Stimulated activated CD4-positive, alpha-beta T cell treated with anti-CD3 and anti-CD28 coated beads, Interleukin-2, amount 100 ng/mL, for 48 hours (primary cell): Measurements from ENCODE around the gene FHAD1.
"Not testable (repeated sequence)": the region's sequence is repeated elsewhere in the genome, so short reads cannot be mapped to it uniquely, and the experiment has no call there.

Experiments
- DNase-seq, 2 donors: peaks; one replicate each; pipeline ENCODE4 v3.0.0-alpha.2; 2020

FHAD1 gene

DNA sequence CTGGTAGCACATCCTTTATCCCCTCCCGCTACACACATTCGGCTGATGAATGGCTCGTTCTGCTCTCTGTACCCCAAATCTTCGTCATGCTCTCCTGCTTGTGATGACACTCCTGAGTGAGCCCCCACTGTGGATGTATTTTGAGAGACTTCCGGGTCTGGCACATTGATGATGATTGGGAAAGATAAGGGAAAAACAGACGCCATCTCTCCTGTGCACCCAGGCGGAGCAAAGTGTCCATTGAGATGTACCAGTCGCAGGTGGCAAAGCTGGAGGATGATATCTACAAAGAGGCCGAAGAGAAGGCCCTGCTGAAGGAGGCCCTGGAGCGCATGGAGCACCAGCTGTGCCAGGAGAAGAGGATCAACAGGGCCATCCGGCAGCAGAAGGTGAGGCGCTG is 134.8 kb downstream of the FHAD1 start:
- DNase-seq = no peak

GRCh38 chr1:15382601-15383518 is 135.8 kb downstream of the FHAD1 start:
- no peak for DNase-seq

- no peak for DNase-seq
Observed at GRCh38 chr1:15383810-15384209, 136.8 kb downstream of the FHAD1 start.

GRCh38 chr1:15384301-15384901 is 137.4 kb downstream of the FHAD1 start:
- DNase-seq = no peak

- DNase-seq = no peak
Observed at GRCh38 chr1:15385420-15385819, 138.4 kb downstream of the FHAD1 start.

DNA sequence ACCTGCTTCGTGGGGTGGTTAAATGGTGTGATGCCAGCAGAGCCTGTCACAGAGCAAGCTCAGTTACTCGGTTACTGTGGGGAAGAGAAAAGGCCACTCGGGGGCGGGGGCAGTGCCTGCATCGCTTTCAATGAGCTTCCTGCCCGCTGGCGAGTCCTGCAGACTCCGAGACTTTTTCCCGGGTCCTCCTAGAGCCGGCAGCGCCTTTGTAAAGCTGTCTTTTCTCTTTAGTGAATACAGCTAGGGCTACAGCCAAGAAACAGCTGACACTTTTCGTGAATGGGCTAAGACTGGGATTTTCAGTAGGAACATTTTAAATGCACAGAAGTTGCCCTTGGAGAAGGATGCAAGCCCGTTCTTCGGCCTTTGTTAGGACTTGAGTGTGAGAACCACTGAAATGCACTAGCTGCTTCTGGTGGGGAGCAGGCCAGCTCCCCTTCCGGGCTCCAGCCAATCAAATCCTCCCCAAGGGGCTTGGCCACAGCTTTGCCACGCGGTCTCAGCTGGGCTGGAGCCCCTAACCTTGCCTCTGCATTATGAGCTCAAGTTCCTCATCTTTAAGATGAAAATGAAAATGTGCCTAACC is 139.2 kb downstream of the FHAD1 start:
- no peak for DNase-seq

DNA sequence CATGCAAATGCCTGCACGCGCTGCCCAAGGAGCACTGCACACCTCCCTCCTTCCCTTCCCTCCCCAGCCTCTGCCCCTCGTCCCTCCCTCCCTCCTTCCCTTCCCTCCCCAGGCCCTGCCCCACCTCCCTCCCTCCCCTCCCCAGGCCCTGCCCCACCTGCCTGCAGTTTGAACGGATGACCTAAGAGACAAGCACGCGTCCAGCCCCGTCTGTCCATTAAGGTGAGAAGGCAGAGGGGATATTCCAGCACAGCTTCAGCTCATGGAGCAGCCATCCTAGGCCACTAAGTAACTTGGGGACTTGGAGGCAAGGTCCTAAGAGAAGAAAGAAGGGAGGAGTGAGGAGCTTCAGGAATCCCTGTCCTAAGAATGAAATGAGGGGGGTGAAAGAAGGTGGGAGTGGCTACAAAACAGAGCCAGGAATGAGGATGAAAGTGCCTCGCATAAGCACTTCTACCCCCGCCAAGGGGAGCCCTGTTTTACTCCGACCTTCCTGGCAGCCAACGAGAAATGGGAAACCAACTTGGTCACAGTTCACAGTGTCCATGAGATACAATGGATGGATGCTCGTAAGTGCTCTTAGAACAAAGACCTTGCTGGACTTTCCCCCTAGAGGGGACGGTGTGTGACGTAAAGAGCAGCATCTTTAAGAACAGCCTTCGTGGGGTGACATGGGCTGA is 141.3 kb downstream of the FHAD1 start:
- DNase-seq = no peak

GRCh38 chr1:15389828-15390227 is 142.8 kb downstream of the FHAD1 start:
- DNase-seq = not testable (repeated sequence)

DNA sequence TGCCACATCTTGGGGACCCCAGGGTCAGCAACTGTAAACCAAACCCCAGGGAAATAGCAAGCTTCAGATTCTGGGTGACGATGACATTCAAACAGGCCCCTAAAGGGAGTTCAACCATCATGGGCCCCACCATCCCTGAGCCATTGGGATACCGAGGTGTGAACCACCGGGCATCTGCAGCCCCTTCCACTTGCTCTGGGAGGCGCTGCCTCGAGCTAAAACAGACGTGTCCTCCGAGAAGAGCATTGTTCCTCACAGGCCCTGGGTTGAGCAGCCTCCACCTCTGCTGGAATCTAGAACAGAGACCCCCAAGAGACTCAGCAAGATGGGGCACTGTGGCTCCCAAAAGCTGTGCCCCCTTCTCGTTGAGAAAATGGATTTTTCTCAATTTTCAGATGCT is 143.6 kb downstream of the FHAD1 start:
- no peak for DNase-seq

- no peak for DNase-seq
Observed at GRCh38 chr1:15391366-15391765, 144.3 kb downstream of the FHAD1 start.

DNA sequence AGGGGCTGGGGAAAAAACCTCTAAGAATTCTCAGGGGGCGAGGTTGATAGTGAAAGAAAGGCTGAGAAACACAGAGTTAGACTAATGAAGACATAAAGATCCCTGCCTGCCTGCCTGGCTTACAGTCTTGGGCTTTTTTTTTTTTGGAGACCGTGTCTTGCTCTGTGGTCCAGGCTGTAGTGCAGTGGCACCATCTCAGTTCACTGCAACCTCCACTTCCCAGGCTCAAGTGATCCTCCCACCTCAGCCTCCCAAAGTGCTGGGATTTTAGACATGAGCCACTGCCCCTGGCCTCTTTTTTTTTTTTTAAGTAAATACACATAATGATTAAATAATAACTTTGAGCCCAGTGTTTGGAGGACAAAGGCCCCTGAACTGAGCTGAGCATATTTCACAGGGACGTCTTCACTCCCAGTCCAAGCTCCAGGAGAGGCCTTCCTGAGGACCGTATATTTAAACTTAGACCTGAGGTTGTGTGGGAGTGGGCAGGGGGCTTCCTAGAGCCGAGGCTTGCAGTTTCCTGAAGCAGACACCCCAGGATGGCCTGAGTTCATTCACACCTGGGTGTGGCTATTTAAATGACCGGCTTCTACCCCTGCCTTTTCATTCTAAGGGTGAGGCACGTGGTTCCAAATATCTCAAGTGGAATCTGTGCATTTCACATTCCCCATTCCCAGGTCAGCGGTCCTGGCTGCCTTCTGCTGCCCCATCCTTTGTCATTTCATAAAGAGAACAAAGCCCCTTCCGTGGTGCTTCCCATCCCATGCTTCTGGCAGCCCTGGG is 146.6 kb downstream of the FHAD1 start:
- DNase-seq = no peak

GRCh38 chr1:15394258-15394690 is 147.3 kb downstream of the FHAD1 start:
- DNase-seq = no peak

GRCh38 chr1:15397236-15397635 is 150.2 kb downstream of the FHAD1 start:
- DNase-seq = no peak

DNA sequence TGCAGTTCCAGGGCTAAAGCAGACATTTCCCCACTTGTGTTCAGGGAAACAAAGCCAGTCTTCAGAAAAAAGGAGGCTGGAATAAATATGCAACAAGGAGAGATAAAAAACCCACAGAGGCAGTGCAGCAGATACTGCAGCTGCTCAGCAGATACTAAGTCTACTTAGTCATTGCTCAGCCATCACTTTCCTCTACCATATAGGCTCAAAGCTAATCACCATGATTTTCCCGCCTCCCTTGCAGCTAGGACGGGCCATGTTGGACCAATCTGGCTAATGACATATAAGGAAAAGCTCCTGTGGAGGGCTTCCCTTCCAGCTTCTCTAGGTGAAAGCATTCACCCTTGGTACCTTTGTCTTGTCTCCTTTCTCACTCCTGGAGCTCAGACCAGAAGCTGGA is 152.7 kb downstream of the FHAD1 start:
- no peak for DNase-seq

GRCh38 chr1:15400627-15401026 is 153.6 kb downstream of the FHAD1 start:
- no peak for DNase-seq

DNA sequence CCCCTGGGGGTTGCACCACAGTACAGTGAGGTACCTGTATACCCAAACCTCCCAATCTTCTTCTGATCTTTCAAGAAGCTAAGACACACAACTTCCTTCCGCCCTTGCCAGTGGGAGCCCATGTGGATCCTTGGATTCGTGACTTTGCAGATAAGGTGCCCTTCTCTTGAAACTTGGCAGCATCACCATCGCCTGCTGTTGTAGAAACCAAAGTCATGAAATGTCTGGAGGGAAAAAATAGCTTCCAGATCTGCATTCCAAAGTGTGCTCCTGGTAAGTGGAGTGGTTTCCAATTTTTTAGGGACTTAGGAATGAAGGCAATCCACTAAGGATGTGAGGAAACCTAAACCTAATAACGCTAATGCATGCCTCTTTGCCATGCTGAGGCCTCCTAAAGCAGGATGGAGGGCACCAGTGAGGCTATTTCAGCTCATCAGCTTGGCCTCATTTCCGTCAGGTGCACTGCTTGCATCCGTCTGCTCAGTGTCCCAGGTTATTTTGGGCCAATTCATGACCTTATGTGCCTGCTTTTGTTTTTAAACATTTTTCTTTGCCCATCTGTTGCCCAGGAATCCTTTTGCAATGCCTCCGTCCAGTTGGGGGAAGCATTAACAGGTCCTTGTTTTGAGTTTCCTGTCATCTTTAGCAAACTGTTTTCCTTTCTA is 154.5 kb downstream of the FHAD1 start:
- no peak for DNase-seq

- DNase-seq = no peak
Observed at GRCh38 chr1:15402809-15403450, 155.9 kb downstream of the FHAD1 start.

- DNase-seq = no peak
Observed at GRCh38 chr1:15403962-15404580, 157.0 kb downstream of the FHAD1 start.

- DNase-seq = no peak
Observed at GRCh38 chr1:15405106-15405850, 158.3 kb downstream of the FHAD1 start.
